ENCODE results near the gene RBMS2. TPM values are rescaled to one million over a fixed set of nuclear protein-coding genes. Genes with fewer than 3 reads are reported as not detected.

Gene RBMS2
- polyA plus RNA-seq, 3 donors, result 5.1 to 8.2 (median 6.5) TPM

GRCh38 chr12:56644654-56645053 is 123.0 kb downstream of the RBMS2 start:
- Histone ChIP-seq H3K4me3 (replicated peaks in 1 of 3; ENCODE audit: low read depth in 2 of 3, low read length in 3 of 3) (peak overlapping the region; percentile 86 to 94 (median 91)), H4K20me1 (ENCODE audit: insufficient read depth, low read length) (peaks cover 46% of the 10 kb centered on the region), H3K27me3 (ENCODE audit: control insufficient read depth in 2 of 2, insufficient read depth in 2 of 2, low read length in 2 of 2) (no peaks in the 10 kb centered on the region), H2AFZ (ENCODE audit: insufficient read depth, low read depth, low read length, poor library complexity, severe bottlenecking) (peak overlapping the region; percentile 71), H3K9me3 (replicated peaks in 1 of 2; ENCODE audit: control insufficient read depth in 1 of 2, insufficient read depth in 1 of 2, low read length in 2 of 2) (no peaks in the 10 kb centered on the region), H3K79me2 (ENCODE audit: insufficient read depth, low read length) (peaks cover 61% of the 10 kb centered on the region), H3K27ac (ENCODE audit: low read depth in 1 of 2, low read length in 2 of 2) (peak overlapping the region in 1 of 2 donors; percentile 94), H3K4me1 (ENCODE audit: control insufficient read depth in 1 of 2, insufficient read depth in 2 of 2, low read length in 2 of 2) (peaks cover 27 to 38% of the 10 kb centered on the region in 2 donors), H3K4me2 (replicated peaks; ENCODE audit: extremely low read depth, low read length, poor library complexity, severe bottlenecking) (peak overlapping the region; percentile 91), H3K36me3 (replicated peaks in 1 of 2; ENCODE audit: control insufficient read depth in 1 of 2, insufficient read depth in 2 of 2, low read length in 2 of 2) (peaks cover 45% of the 10 kb centered on the region in 2 donors), H3K9ac (ENCODE audit: insufficient read depth, low read length, poor library complexity, severe bottlenecking) (peak overlapping the region; percentile 92)
- 80% methylated on average over 2 of the region's 4 CpGs for WGBS (ENCODE audit: insufficient coverage)
- TF ChIP-seq CTCF (IDR thresholded peaks at IDR 0.05), result no peak
- Mint-ChIP-seq H3K27me3 (ENCODE audit: low read depth in 3 of 3) (peaks cover 0 to 3% (median 2%) of the 10 kb centered on the region in 3 donors), H3K27ac (peak overlapping the region in 6 of 7 donors; percentile 93 to 99 (median 96)), H3K36me3 (peaks cover 40 to 44% of the 10 kb centered on the region in 2 donors), H3K4me1 (peaks cover 31% of the 10 kb centered on the region), H3K4me3 (peak overlapping the region; percentile 97 to 99), H3K9me3 (no peaks in the 10 kb centered on the region)
- intact Hi-C loops (cut with micrococcal nuclease), result loop anchor here (5.0 to 10.0 kb wide), 3 partner anchors 43 to 80 kb away; partner anchors contain the start of genes PTGES3 (in 2 of the 2) and NACA (in 1 of the 2)
- DNase-seq, result no peak

- Mint-ChIP-seq H3K4me1 (peaks cover 31% of the 10 kb centered on the region), H3K9me3 (no peaks in the 10 kb centered on the region), H3K36me3 (peaks cover 34 to 41% of the 10 kb centered on the region in 2 donors), H3K4me3 (peak overlapping the region; percentile 97 to 99), H3K27me3 (ENCODE audit: low read depth in 3 of 3) (peaks cover 0 to 3% (median 3%) of the 10 kb centered on the region in 3 donors), H3K27ac (peak overlapping the region; percentile 93 to 99 (median 96))
- Histone ChIP-seq H3K4me1 (ENCODE audit: control insufficient read depth in 1 of 2, insufficient read depth in 2 of 2, low read length in 2 of 2) (peaks cover 27 to 38% of the 10 kb centered on the region in 2 donors), H3K79me2 (ENCODE audit: insufficient read depth, low read length) (peaks cover 56% of the 10 kb centered on the region), H3K9me3 (replicated peaks in 1 of 2; ENCODE audit: control insufficient read depth in 1 of 2, insufficient read depth in 1 of 2, low read length in 2 of 2) (no peaks in the 10 kb centered on the region), H4K20me1 (ENCODE audit: insufficient read depth, low read length) (peaks cover 40% of the 10 kb centered on the region), H3K9ac (ENCODE audit: insufficient read depth, low read length, poor library complexity, severe bottlenecking) (peak overlapping the region; percentile 92), H2AFZ (ENCODE audit: insufficient read depth, low read depth, low read length, poor library complexity, severe bottlenecking) (peak overlapping the region; percentile 71), H3K4me2 (replicated peaks; ENCODE audit: extremely low read depth, low read length, poor library complexity, severe bottlenecking) (peak overlapping the region; percentile 91), H3K36me3 (replicated peaks in 1 of 2; ENCODE audit: control insufficient read depth in 1 of 2, insufficient read depth in 2 of 2, low read length in 2 of 2) (peaks cover 39 to 40% of the 10 kb centered on the region in 2 donors), H3K27me3 (ENCODE audit: control insufficient read depth in 2 of 2, insufficient read depth in 2 of 2, low read length in 2 of 2) (no peaks in the 10 kb centered on the region), H3K4me3 (replicated peaks in 1 of 3; ENCODE audit: low read depth in 2 of 3, low read length in 3 of 3) (peak overlapping the region; percentile 86 to 94 (median 91)), H3K27ac (ENCODE audit: low read depth in 1 of 2, low read length in 2 of 2) (peak overlapping the region; percentile 72 to 94)
- intact Hi-C loops (cut with micrococcal nuclease), result loop anchor here (5.0 to 10.0 kb wide), 3 partner anchors 42 to 80 kb away; partner anchors contain the start of genes PTGES3 (in 2 of the 2) and NACA (in 1 of the 2)
- peak in 1 of 3 donors; percentile 12 for DNase-seq
- TF ChIP-seq CTCF (IDR thresholded peaks at IDR 0.05), result no peak
- 0% methylated on average over 23 of the region's 29 CpGs for WGBS (ENCODE audit: insufficient coverage)
These were observed 123.6 kb downstream of the RBMS2 start for GRCh38 chr12:56645201-56645716.

Small RNA genes lying within 50 kb of the gene (small RNA-seq; reads per million reads assigned to genes)
- gene RNU6-343P (ENCODE audit: insufficient read length, low read depth), result not detected
- gene SNORD59A (ENCODE audit: insufficient read length, low read depth), result 59,193 reads per million, percentile 100 among the genes with 10 or more reads in this experiment

Other genes starting within 250 kb of the RBMS2 start
- 100 to 1,000 TPM in 1 of 3 donors, 10 to 100 TPM in 2; 55.7 to 156 (median 86.1) TPM for gene CS, start 221.5 kb upstream of the RBMS2 start, polyA plus RNA-seq
- 100 to 1,000 TPM in 2 of 3 donors, 10 to 100 TPM in 1; 50.4 to 122 (median 121) TPM for gene CNPY2, start 205.8 kb upstream of the RBMS2 start, polyA plus RNA-seq
- gene PAN2, start 187.8 kb upstream of the RBMS2 start, polyA plus RNA-seq, result 100 to 1,000 TPM in 1 of 3 donors, 10 to 100 TPM in 1, 1 to 10 TPM in 1; 8.8 to 120 (median 16.0) TPM
- gene IL23A, start 182.9 kb upstream of the RBMS2 start, polyA plus RNA-seq, result 1 to 10 TPM; 1.0 to 4.8 (median 1.6) TPM
- gene STAT2, start 161.7 kb upstream of the RBMS2 start, polyA plus RNA-seq, result 100 to 1,000 TPM; 109 to 251 (median 142) TPM
- not detected for gene APOF, start 159.0 kb upstream of the RBMS2 start, polyA plus RNA-seq
- gene TIMELESS, start 72.4 kb upstream of the RBMS2 start, polyA plus RNA-seq, result 1 to 10 TPM; 1.5 to 2.3 (median 1.5) TPM
- not detected for gene MIP, start 67.2 kb upstream of the RBMS2 start, polyA plus RNA-seq
- gene SPRYD4, start 53.2 kb upstream of the RBMS2 start, polyA plus RNA-seq, result 1 to 10 TPM; 1.3 to 2.1 (median 1.4) TPM
- under 1 TPM in 1 of 3 donors, not detected in 2; 0.04 TPM for gene GLS2, start 33.7 kb upstream of the RBMS2 start, polyA plus RNA-seq
- 10 to 100 TPM in 2 of 3 donors, 1 to 10 TPM in 1; 8.9 to 86.0 (median 21.1) TPM for gene BAZ2A, start 108.5 kb downstream of the RBMS2 start, polyA plus RNA-seq
- gene ATP5F1B, start 124.2 kb downstream of the RBMS2 start, polyA plus RNA-seq, result 1,000 to 10,000 TPM in 2 of 3 donors, 100 to 1,000 TPM in 1; 554 to 1,093 (median 1,038) TPM
- gene PTGES3, start 166.5 kb downstream of the RBMS2 start, polyA plus RNA-seq, result 100 to 1,000 TPM in 2 of 3 donors, 10 to 100 TPM in 1; 46.1 to 232 (median 187) TPM
- gene NACA, start 203.5 kb downstream of the RBMS2 start, polyA plus RNA-seq, result 1,000 to 10,000 TPM in 1 of 3 donors, 100 to 1,000 TPM in 2; 797 to 1,102 (median 937) TPM
- 1 to 10 TPM; 3.6 to 6.3 (median 5.6) TPM for gene PRIM1, start 230.5 kb downstream of the RBMS2 start, polyA plus RNA-seq
- under 1 TPM in 1 of 3 donors, not detected in 2; 0.12 TPM for gene HSD17B6, start 241.5 kb downstream of the RBMS2 start, polyA plus RNA-seq

All from CD14-positive monocyte (primary cell).